ENCODE measurements around the gene ZNF791. TPM values are rescaled to one million over a fixed set of nuclear protein-coding genes. Genes with fewer than 3 reads are reported as not detected.

The ZNF791 gene
- polyA plus RNA-seq, 1 donor from 2014 or later = 10.2 TPM

DNA sequence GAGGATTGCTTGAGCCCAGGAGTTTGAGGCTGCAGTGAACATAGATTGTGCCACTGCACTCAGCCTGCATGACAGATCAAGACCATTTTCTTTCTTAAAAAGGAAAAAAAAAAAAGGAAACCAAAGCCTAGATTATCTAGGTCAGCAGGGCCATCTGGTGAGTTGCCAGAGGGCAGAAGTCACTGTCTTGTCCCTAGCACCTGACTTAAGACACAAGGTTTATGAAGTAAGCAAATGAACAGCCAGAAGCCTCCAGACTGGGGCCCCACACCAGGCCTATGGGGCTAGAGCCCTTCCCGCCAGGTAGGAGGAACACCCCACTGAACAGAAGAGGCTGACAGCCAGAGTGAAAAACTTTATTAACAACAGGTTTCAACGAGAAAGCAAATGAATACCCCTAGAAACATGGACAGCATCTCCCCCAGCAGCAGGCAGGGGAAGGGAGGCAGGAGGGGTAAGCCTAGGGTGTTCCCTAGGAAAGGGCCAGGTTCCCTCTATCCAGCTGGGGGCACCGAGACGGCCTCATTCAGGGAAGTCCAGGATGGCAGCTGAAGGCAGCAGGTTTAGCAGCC, 57.1 kb downstream of the ZNF791 start:
- no peaks in the 10 kb centered on the region for H3K9me2 ChIP-seq (ENCODE audit: insufficient read depth, low read length)
- no peaks in the 10 kb centered on the region for H4K20me1 ChIP-seq (ENCODE audit: insufficient read depth)
- H3K27ac ChIP-seq (ENCODE audit: low read length) = no peak overlapping the region
- peak overlapping the region; percentile 94 for H3K4me2 ChIP-seq (ENCODE audit: low read length)
- TF ChIP-seq SMC3 (conservative IDR thresholded peaks at IDR 0.05; ENCODE audit: poor library complexity) = no peak
- TF ChIP-seq TAF1 (IDR thresholded peaks at IDR 0.05; ENCODE audit: low read depth) = no peak
- TF ChIP-seq, protein P1, sequence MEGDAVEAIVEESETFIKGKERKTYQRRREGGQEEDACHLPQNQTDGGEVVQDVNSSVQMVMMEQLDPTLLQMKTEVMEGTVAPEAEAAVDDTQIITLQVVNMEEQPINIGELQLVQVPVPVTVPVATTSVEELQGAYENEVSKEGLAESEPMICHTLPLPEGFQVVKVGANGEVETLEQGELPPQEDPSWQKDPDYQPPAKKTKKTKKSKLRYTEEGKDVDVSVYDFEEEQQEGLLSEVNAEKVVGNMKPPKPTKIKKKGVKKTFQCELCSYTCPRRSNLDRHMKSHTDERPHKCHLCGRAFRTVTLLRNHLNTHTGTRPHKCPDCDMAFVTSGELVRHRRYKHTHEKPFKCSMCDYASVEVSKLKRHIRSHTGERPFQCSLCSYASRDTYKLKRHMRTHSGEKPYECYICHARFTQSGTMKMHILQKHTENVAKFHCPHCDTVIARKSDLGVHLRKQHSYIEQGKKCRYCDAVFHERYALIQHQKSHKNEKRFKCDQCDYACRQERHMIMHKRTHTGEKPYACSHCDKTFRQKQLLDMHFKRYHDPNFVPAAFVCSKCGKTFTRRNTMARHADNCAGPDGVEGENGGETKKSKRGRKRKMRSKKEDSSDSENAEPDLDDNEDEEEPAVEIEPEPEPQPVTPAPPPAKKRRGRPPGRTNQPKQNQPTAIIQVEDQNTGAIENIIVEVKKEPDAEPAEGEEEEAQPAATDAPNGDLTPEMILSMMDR (IDR thresholded peaks at IDR 0.05; ENCODE audit: poor library complexity, severe bottlenecking) = no peak
- no peak for TF ChIP-seq RAD21 (conservative IDR thresholded peaks at IDR 0.05)
- TF ChIP-seq, protein P2, sequence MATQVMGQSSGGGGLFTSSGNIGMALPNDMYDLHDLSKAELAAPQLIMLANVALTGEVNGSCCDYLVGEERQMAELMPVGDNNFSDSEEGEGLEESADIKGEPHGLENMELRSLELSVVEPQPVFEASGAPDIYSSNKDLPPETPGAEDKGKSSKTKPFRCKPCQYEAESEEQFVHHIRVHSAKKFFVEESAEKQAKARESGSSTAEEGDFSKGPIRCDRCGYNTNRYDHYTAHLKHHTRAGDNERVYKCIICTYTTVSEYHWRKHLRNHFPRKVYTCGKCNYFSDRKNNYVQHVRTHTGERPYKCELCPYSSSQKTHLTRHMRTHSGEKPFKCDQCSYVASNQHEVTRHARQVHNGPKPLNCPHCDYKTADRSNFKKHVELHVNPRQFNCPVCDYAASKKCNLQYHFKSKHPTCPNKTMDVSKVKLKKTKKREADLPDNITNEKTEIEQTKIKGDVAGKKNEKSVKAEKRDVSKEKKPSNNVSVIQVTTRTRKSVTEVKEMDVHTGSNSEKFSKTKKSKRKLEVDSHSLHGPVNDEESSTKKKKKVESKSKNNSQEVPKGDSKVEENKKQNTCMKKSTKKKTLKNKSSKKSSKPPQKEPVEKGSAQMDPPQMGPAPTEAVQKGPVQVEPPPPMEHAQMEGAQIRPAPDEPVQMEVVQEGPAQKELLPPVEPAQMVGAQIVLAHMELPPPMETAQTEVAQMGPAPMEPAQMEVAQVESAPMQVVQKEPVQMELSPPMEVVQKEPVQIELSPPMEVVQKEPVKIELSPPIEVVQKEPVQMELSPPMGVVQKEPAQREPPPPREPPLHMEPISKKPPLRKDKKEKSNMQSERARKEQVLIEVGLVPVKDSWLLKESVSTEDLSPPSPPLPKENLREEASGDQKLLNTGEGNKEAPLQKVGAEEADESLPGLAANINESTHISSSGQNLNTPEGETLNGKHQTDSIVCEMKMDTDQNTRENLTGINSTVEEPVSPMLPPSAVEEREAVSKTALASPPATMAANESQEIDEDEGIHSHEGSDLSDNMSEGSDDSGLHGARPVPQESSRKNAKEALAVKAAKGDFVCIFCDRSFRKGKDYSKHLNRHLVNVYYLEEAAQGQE (IDR thresholded peaks at IDR 0.05; ENCODE audit: borderline replicate concordance) = no peak
- TF ChIP-seq POLR2AphosphoS5 (IDR thresholded peaks at IDR 0.05) = no peak
- TF ChIP-seq MXI1 (conservative IDR thresholded peaks at IDR 0.05; ENCODE audit: poor library complexity, severe bottlenecking) = no peak
- TF ChIP-seq EP300 (conservative IDR thresholded peaks at IDR 0.05; ENCODE audit: poor library complexity, severe bottlenecking) = no peak
- no peak for TF ChIP-seq EZH2 (IDR thresholded peaks at IDR 0.05; ENCODE audit: borderline replicate concordance, insufficient read depth, low read length, poor library complexity, severe bottlenecking)
- no peaks in the 10 kb centered on the region for H3K9me3 ChIP-seq (ENCODE audit: low read length)
- no peaks in the 10 kb centered on the region for H3K36me3 ChIP-seq (ENCODE audit: insufficient read depth, low read length)
- no peak overlapping the region for H2AFZ ChIP-seq (ENCODE audit: low read depth, low read length)
- H3K27me3 ChIP-seq (ENCODE audit: insufficient read depth, low read depth, low read length) = no peaks in the 10 kb centered on the region
- peak overlapping the region; percentile 87 for H3K4me3 ChIP-seq (ENCODE audit: low read length)
- H3K79me2 ChIP-seq (replicated peaks; ENCODE audit: insufficient read depth, low read length) = peaks cover 29% of the 10 kb centered on the region
- H3K9ac ChIP-seq (ENCODE audit: low read length) = peak overlapping the region; percentile 87
- H3F3A ChIP-seq (ENCODE audit: insufficient read depth, low read length, poor library complexity, severe bottlenecking) = no peaks in the 10 kb centered on the region

DNA sequence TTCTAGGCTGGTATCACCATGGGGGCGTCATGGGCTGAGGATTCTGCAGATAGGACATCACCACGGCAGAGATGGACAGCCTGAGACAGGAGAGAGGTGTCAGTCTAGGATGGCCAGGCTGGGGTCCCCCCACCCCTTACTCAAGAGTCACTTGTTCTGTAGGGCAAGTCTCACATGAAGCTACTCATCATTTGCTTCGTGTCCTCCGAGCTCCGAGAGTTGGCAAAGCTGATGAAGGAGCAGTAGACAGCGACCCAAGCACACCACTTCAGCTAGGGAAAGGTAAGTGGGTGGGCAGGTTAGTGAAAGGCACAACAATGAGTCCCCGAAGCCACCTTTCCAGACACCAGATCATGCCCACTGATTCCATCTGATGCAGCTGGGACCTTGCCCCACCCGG, 57.6 kb downstream of the ZNF791 start:
- Histone ChIP-seq H3F3A (ENCODE audit: insufficient read depth, low read length, poor library complexity, severe bottlenecking) (no peaks in the 10 kb centered on the region), H3K9me2 (ENCODE audit: insufficient read depth, low read length) (no peaks in the 10 kb centered on the region), H3K36me3 (ENCODE audit: insufficient read depth, low read length) (no peaks in the 10 kb centered on the region), H3K9ac (ENCODE audit: low read length) (peak overlapping the region; percentile 87), H3K27me3 (ENCODE audit: insufficient read depth, low read depth, low read length) (no peaks in the 10 kb centered on the region), H3K79me2 (replicated peaks; ENCODE audit: insufficient read depth, low read length) (peaks cover 29% of the 10 kb centered on the region), H3K4me3 (ENCODE audit: low read length) (peak overlapping the region; percentile 87), H3K9me3 (ENCODE audit: low read length) (no peaks in the 10 kb centered on the region), H3K4me2 (ENCODE audit: low read length) (peak overlapping the region; percentile 94), H2AFZ (ENCODE audit: low read depth, low read length) (no peak overlapping the region), H4K20me1 (ENCODE audit: insufficient read depth) (no peaks in the 10 kb centered on the region), H3K27ac (ENCODE audit: low read length) (peak overlapping the region; percentile 95)
- TF ChIP-seq EP300 (conservative IDR thresholded peaks at IDR 0.05; ENCODE audit: poor library complexity, severe bottlenecking) (no peak), MXI1 (conservative IDR thresholded peaks at IDR 0.05; ENCODE audit: poor library complexity, severe bottlenecking) (no peak), POLR2AphosphoS5 (IDR thresholded peaks at IDR 0.05) (no peak), RAD21 (conservative IDR thresholded peaks at IDR 0.05) (no peak), EZH2 (IDR thresholded peaks at IDR 0.05; ENCODE audit: borderline replicate concordance, insufficient read depth, low read length, poor library complexity, severe bottlenecking) (no peak)
- TF ChIP-seq, protein P2 (IDR thresholded peaks at IDR 0.05; ENCODE audit: borderline replicate concordance) = no peak

Data from neural cell (in vitro differentiated cells).